ENCODE data around the gene PTBP1.

Gene PTBP1

GRCh38 chr19:798415-799075 is 1.3 kb downstream of the PTBP1 start:
- peak; percentile 48 for DNase-seq

- DNase-seq, result peak; percentile 46
These were observed 2.0 kb downstream of the PTBP1 start for GRCh38 chr19:799076-799881.

- DNase-seq, result no peak
These were observed 3.2 kb downstream of the PTBP1 start for GRCh38 chr19:800360-801029.

- peak; percentile 70 for DNase-seq
These were observed 4.0 kb downstream of the PTBP1 start for GRCh38 chr19:801030-801860.

GRCh38 chr19:801861-802497 is 4.7 kb downstream of the PTBP1 start:
- DNase-seq, result peak; percentile 71

- DNase-seq, result no peak
These were observed 5.3 kb downstream of the PTBP1 start for GRCh38 chr19:802498-803098.

GRCh38 chr19:803099-803561 is 5.9 kb downstream of the PTBP1 start:
- no peak for DNase-seq

- peak; percentile 24 for DNase-seq
These were observed 6.6 kb downstream of the PTBP1 start for GRCh38 chr19:803686-804418.

- DNase-seq, result peak; percentile 23
These were observed 7.3 kb downstream of the PTBP1 start for GRCh38 chr19:804419-805165.

GRCh38 chr19:805166-805551 is 7.9 kb downstream of the PTBP1 start:
- DNase-seq, result no peak

GRCh38 chr19:805600-806550 is 8.6 kb downstream of the PTBP1 start:
- DNase-seq, result no peak

- no peak for DNase-seq
These were observed 9.7 kb downstream of the PTBP1 start for GRCh38 chr19:806815-807421.

- DNase-seq, result no peak
These were observed 10.6 kb downstream of the PTBP1 start for GRCh38 chr19:807627-808422.

- DNase-seq, result peak; percentile 23
These were observed 11.1 kb downstream of the PTBP1 start for GRCh38 chr19:808423-808775.

- peak; percentile 34 for DNase-seq
These were observed 13.0 kb downstream of the PTBP1 start for GRCh38 chr19:810077-810855.

- DNase-seq, result peak; percentile 29
These were observed 13.7 kb downstream of the PTBP1 start for GRCh38 chr19:810883-811489.

Measured in left hindlimb (tissue), 1 donor.